Measurements from ENCODE around the gene CHMP2A. TPM values are rescaled to one million over a fixed set of nuclear protein-coding genes. Genes with fewer than 3 reads are reported as not detected.

The CHMP2A gene
- total RNA-seq, 2 experiments from 2014 or later, result 96.4 to 108 TPM

- Mint-ChIP-seq H3K27me3 (no peaks in the 10 kb centered on the region), H3K27ac (peak overlapping the region; percentile 96), H3K9me3 (ENCODE audit: low read depth) (no peaks in the 10 kb centered on the region), H3K4me3 (peak overlapping the region; percentile 95), H3K4me1 (peaks cover 72% of the 10 kb centered on the region), H3K36me3 (peaks cover 38% of the 10 kb centered on the region)
- CTCF ChIA-PET, result interaction anchor here (0.8 to 8.6 kb wide), 2 partner anchors 37 to 43 kb away, joined by 5 to 49 read pairs; partner anchors contain the start of gene ZBTB45
- DNase-seq, result no peak
- ATAC-seq, result no peak
Measured at GRCh38 chr19:58556622-58557220, 1.8 kb upstream of the CHMP2A start.

GRCh38 chr19:58555920-58556621 is 1.2 kb upstream of the CHMP2A start:
- Mint-ChIP-seq H3K36me3 (peaks cover 42% of the 10 kb centered on the region), H3K4me1 (peaks cover 67% of the 10 kb centered on the region), H3K9me3 (ENCODE audit: low read depth) (no peaks in the 10 kb centered on the region), H3K27ac (peak overlapping the region; percentile 96), H3K4me3 (peak overlapping the region; percentile 95), H3K27me3 (no peaks in the 10 kb centered on the region)
- DNase-seq, result no peak
- CTCF ChIA-PET, result interaction anchor here (1.1 to 4.2 kb wide), 5 partner anchors 12 to 90 kb away, joined by 3 to 39 read pairs (median 10); partner anchors contain the start of genes TRIM28, ZBTB45 and ZNF324
- ATAC-seq, result no peak

- H3K4me1 Mint-ChIP-seq, result peaks cover 63% of the 10 kb centered on the region
- peak overlapping the region; percentile 86 for H3K4me3 Mint-ChIP-seq
- no peaks in the 10 kb centered on the region for H3K27me3 Mint-ChIP-seq
- peak overlapping the region; percentile 94 for H3K27ac Mint-ChIP-seq
- CTCF ChIA-PET, result interaction anchor here (1.1 to 4.2 kb wide), 7 partner anchors 11 to 89 kb away, joined by 3 to 39 read pairs (median 8); partner anchors contain the start of genes TRIM28, ZBTB45 and ZNF324
- H3K36me3 Mint-ChIP-seq, result peaks cover 48% of the 10 kb centered on the region
- H3K9me3 Mint-ChIP-seq (ENCODE audit: low read depth), result no peaks in the 10 kb centered on the region
- peak; percentile 41 for DNase-seq
- ATAC-seq, result no peak
Measured at GRCh38 chr19:58555369-58555885, 522 bp upstream of the CHMP2A start.

- H3K27ac Mint-ChIP-seq, result peak overlapping the region; percentile 94
- H3K4me3 Mint-ChIP-seq, result peak overlapping the region; percentile 86
- H3K9me3 Mint-ChIP-seq (ENCODE audit: low read depth), result no peaks in the 10 kb centered on the region
- no peak for ATAC-seq
- no peak for DNase-seq
- CTCF ChIA-PET, result interaction anchor here (1.1 to 4.2 kb wide), 6 partner anchors 9 to 40 kb away, joined by 3 to 39 read pairs (median 6); partner anchors contain the start of gene ZBTB45
- peaks cover 56% of the 10 kb centered on the region for H3K36me3 Mint-ChIP-seq
- peaks cover 49% of the 10 kb centered on the region for H3K4me1 Mint-ChIP-seq
- no peaks in the 10 kb centered on the region for H3K27me3 Mint-ChIP-seq
Measured at GRCh38 chr19:58553799-58554493, 959 bp downstream of the CHMP2A start.

GRCh38 chr19:58552655-58553054 is 2.2 kb downstream of the CHMP2A start:
- CTCF ChIA-PET, result interaction anchor here (1.1 to 4.2 kb wide), 3 partner anchors 8 to 39 kb away, joined by 3 to 39 read pairs (median 4); partner anchors contain the start of gene ZBTB45
- Mint-ChIP-seq H3K27me3 (no peaks in the 10 kb centered on the region), H3K27ac (peak overlapping the region; percentile 13), H3K9me3 (ENCODE audit: low read depth) (no peaks in the 10 kb centered on the region), H3K4me1 (peaks cover 49% of the 10 kb centered on the region), H3K36me3 (peaks cover 62% of the 10 kb centered on the region), H3K4me3 (no peak overlapping the region)
- DNase-seq (no peak), ATAC-seq (no peak)

DNA sequence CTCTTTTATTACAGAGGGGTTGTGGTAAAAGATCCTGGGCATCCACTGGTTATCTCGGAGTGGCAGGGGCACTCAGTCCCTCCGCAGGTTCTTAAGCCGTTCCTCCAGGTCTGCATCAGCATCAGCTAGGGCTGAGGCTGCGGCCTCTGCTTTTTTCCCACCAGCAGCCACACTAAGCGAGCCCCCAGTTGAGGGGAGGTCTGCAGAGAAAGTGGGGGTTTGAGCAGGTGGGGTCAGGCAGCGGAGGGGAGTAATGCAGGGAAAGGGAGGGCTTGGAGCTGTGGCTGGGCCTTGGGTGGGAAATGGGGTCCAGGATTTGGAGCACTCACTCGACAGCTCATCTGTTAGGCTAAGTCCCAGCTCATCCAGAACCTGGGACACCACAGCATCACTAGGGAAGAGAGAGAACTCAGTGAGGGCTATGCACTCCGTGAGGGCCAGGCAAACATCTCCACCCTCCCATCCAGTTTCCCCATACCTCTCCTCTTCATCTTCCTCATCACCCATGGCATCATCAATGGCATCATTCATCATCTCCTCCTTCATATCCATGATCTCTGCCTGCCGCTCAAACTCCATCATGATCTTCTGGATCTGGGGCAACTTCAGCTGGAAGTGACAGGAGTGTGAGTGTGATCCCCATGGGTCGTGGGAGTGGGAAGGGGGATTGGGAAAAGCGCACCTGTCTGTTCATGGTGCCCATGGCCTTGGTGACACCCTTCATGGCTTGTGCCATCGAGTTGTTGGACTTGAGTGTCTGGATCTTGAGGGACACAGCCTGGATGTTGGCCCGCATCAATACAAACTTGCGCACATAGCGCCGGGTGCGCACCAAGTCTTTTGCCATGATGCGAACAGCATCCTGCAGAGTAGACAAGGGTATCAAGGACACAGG is 3.1 kb downstream of the CHMP2A start:
- peaks cover 50% of the 10 kb centered on the region for H3K4me1 Mint-ChIP-seq
- H3K27ac Mint-ChIP-seq, result no peak overlapping the region
- CTCF ChIA-PET, result interaction anchor here (1.5 to 4.2 kb wide), 2 partner anchors 32 to 38 kb away, joined by 3 to 39 read pairs; partner anchors contain the start of gene ZBTB45
- ATAC-seq (no peak), DNase-seq (no peak)
- no peak overlapping the region for H3K4me3 Mint-ChIP-seq
- no peaks in the 10 kb centered on the region for H3K9me3 Mint-ChIP-seq (ENCODE audit: low read depth)
- peaks cover 61% of the 10 kb centered on the region for H3K36me3 Mint-ChIP-seq
- no peaks in the 10 kb centered on the region for H3K27me3 Mint-ChIP-seq

GRCh38 chr19:58551123-58551497 is 3.8 kb downstream of the CHMP2A start:
- H3K36me3 Mint-ChIP-seq, result peaks cover 64% of the 10 kb centered on the region
- DNase-seq (no peak), ATAC-seq (no peak)
- H3K4me3 Mint-ChIP-seq, result no peak overlapping the region
- peaks cover 50% of the 10 kb centered on the region for H3K4me1 Mint-ChIP-seq
- CTCF ChIA-PET, result no interaction called here
- no peaks in the 10 kb centered on the region for H3K27me3 Mint-ChIP-seq
- no peaks in the 10 kb centered on the region for H3K9me3 Mint-ChIP-seq (ENCODE audit: low read depth)
- H3K27ac Mint-ChIP-seq, result no peak overlapping the region

DNA sequence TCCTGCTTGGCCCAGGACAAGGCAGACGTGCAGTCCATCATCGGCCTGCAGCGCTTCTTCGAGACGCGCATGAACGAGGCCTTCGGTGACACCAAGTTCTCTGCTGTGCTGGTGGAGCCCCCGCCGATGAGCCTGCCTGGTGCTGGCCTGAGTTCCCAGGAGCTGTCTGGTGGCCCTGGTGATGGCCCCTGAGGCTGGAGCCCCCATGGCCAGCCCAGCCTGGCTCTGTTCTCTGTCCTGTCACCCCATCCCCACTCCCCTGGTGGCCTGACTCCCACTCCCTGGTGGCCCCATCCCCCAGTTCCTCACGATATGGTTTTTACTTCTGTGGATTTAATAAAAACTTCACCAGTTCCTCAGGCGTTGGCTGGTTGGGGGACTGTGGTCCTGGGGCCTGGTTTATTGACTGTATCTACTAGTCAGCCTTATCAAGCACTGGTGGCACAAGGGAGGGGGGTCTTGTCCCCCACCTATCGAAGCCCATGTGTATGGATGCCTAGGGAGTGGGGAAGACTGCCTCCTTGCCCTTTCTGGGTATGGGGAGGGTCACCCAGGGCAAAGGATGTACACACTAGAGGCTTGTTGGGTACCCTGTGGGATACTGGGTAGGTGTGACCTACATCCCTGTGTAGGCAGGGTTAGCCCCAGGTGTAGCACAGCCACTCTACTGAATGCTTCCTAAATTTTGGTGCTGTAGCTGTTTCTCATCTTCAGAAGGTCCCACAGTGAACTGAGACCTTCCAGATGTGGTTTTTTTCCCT is 4.4 kb downstream of the CHMP2A start:
- no peaks in the 10 kb centered on the region for H3K27me3 Mint-ChIP-seq
- CTCF ChIA-PET, result no interaction called here

DNA sequence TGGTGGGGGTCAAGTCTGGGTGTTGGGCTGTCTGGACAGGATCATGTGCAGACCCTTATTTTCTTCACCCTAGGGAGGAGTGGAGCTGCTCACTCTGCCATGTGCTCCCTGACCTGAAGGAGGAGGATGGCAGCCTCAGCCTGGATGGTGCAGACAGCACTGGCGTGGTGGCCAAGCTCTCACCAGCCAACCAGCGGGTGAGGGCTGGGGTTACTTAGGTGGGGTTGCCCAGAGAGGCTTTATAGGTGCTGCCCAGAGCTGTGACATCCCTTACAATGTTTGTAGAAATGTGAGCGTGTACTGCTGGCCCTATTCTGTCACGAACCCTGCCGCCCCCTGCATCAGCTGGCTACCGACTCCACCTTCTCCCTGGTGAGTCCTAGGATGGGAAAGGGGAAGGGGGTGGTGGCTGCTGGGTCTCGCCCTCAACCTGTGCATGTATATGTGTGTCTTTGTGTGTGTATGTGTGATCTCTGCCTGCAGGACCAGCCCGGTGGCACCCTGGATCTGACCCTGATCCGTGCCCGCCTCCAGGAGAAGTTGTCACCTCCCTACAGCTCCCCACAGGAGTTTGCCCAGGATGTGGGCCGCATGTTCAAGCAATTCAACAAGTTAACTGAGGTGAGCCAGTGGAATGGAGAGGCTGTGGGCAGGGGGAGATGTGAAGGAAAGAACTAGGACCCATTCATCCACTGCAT is 5.1 kb downstream of the CHMP2A start:
- DNase-seq, result no peak
- H3K27ac Mint-ChIP-seq, result no peak overlapping the region
- H3K27me3 Mint-ChIP-seq, result no peaks in the 10 kb centered on the region
- no peak for ATAC-seq
- peaks cover 48% of the 10 kb centered on the region for H3K4me1 Mint-ChIP-seq
- no peaks in the 10 kb centered on the region for H3K9me3 Mint-ChIP-seq (ENCODE audit: low read depth)
- H3K4me3 Mint-ChIP-seq, result no peak overlapping the region
- CTCF ChIA-PET, result no interaction called here
- H3K36me3 Mint-ChIP-seq, result peaks cover 69% of the 10 kb centered on the region

More for the DNA sequence above, 4.4 kb downstream of the CHMP2A start:
- Mint-ChIP-seq H3K9me3 (ENCODE audit: low read depth) (no peaks in the 10 kb centered on the region), H3K4me1 (peaks cover 52% of the 10 kb centered on the region), H3K4me3 (no peak overlapping the region), H3K36me3 (peaks cover 69% of the 10 kb centered on the region), H3K27ac (no peak overlapping the region)
- DNase-seq (no peak), ATAC-seq (no peak)

- Mint-ChIP-seq H3K9me3 (ENCODE audit: low read depth) (no peaks in the 10 kb centered on the region), H3K36me3 (peaks cover 66% of the 10 kb centered on the region)
- CTCF ChIA-PET, result interaction anchor here (0.6 kb wide), 1 partner anchor 31 kb away, joined by 4 read pairs; no protein-coding TSS in a partner anchor
Measured at GRCh38 chr19:58548859-58549663, 5.8 kb downstream of the CHMP2A start.

More at GRCh38 chr19:58548859-58549663, 5.8 kb downstream of the CHMP2A start:
- Mint-ChIP-seq H3K4me3 (no peak overlapping the region), H3K27me3 (no peaks in the 10 kb centered on the region), H3K4me1 (peaks cover 43% of the 10 kb centered on the region), H3K27ac (no peak overlapping the region)
- no peak for DNase-seq
- no peak for ATAC-seq

Measured in activated CD8-positive, alpha-beta memory T cell treated with anti-CD3 and anti-CD28 coated beads, Interleukin-2, amount 10 ng/mL, durations not matched to agents 7 days and 5 days (primary cell).